ENCODE measurements around the gene CADPS. TPM values are rescaled to one million over a fixed set of nuclear protein-coding genes. Genes with fewer than 3 reads are reported as not detected.

The CADPS gene
- total and polyA plus RNA-seq, 9 of the 15 experiments (the other 6 are each of a cell fraction or from before 2014, with no cell fraction given) = not detected

DNA sequence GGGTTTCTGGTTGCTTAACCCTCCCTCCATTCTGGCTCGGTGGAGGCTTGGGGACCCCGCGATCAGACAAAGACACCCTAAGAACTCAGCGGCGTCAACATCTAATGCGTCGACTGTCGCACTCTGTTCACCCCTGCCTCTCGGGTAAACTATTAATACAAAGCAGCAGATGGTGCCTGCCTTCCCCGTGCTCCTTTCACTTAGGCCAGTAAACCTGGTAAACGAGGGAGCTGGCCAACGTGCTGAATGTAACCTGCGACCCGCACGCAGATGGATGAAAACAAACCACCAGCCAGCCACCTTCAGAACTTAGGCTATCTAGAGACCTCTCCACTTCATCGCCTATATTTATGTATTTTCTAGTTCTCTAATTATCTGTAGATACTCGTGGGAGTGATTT, 848 bp upstream of the CADPS start:
- no peak overlapping the region for H3K4me2 ChIP-seq (ENCODE audit: insufficient read depth, low read length)
- ATAC-seq (no peak), DNase-seq (ENCODE audit: extremely low read depth in 1 of 4, low spot score in 3 of 4) (peak in 2 of 4 experiments; percentile 5 to 8), FAIRE-seq (no peak)
- no peak overlapping the region for H2AFZ ChIP-seq (ENCODE audit: low read depth, low read length)
- no peaks in the 10 kb centered on the region for H4K20me1 ChIP-seq (replicated peaks; ENCODE audit: control insufficient read depth, insufficient read depth, low read length)
- CTCF ChIA-PET (ENCODE audit: low intra/inter-chr PET ratio) = no interaction called here
- intact Hi-C loops (cut with micrococcal nuclease) = no loop called here
- in situ Hi-C loops (cut with MboI) = no loop called here
- POLR2A ChIA-PET = no interaction called here
- WGBS (ENCODE audit: insufficient coverage, low coverage, missing lambda C conversion rate) = 3% methylated on average over 14 of the region's 17 CpGs
- H3K36me3 ChIP-seq (ENCODE audit: control insufficient read depth, insufficient read depth, low read length) = no peaks in the 10 kb centered on the region
- H3K9me1 ChIP-seq (ENCODE audit: control insufficient read depth, insufficient read depth, low read length) = no peaks in the 10 kb centered on the region
- H3K9ac ChIP-seq (ENCODE audit: insufficient read depth in 1 of 2, low read depth in 2 of 2, low read length in 2 of 2) = no peak overlapping the region
- peaks cover 0 to 8% of the 10 kb centered on the region in 2 experiments; a peak in 2 of 5 replicates for H3K4me1 ChIP-seq (replicated peaks in 1 of 2; ENCODE audit: control insufficient read depth in 2 of 2, insufficient read depth in 2 of 2, low read length in 2 of 2)
- H3K79me2 ChIP-seq (ENCODE audit: control insufficient read depth, insufficient read depth, low read length) = no peaks in the 10 kb centered on the region
- H3K4me3 ChIP-seq = no peak overlapping the region
- no peaks in the 10 kb centered on the region; a peak in 1 of 5 replicates for H3K27me3 ChIP-seq (ENCODE audit: control insufficient read depth in 2 of 2, insufficient read depth in 2 of 2, low read length in 2 of 2)
- H3K9me3 ChIP-seq (replicated peaks; ENCODE audit: control insufficient read depth, insufficient read depth, low read depth, low read length) = no peaks in the 10 kb centered on the region
- no TSS peak for BruUV-seq (replicated peaks)
- H3K27ac ChIP-seq (ENCODE audit: extremely low read depth, low read depth, low read length) = no peak overlapping the region
- TF ChIP-seq, protein P1, sequence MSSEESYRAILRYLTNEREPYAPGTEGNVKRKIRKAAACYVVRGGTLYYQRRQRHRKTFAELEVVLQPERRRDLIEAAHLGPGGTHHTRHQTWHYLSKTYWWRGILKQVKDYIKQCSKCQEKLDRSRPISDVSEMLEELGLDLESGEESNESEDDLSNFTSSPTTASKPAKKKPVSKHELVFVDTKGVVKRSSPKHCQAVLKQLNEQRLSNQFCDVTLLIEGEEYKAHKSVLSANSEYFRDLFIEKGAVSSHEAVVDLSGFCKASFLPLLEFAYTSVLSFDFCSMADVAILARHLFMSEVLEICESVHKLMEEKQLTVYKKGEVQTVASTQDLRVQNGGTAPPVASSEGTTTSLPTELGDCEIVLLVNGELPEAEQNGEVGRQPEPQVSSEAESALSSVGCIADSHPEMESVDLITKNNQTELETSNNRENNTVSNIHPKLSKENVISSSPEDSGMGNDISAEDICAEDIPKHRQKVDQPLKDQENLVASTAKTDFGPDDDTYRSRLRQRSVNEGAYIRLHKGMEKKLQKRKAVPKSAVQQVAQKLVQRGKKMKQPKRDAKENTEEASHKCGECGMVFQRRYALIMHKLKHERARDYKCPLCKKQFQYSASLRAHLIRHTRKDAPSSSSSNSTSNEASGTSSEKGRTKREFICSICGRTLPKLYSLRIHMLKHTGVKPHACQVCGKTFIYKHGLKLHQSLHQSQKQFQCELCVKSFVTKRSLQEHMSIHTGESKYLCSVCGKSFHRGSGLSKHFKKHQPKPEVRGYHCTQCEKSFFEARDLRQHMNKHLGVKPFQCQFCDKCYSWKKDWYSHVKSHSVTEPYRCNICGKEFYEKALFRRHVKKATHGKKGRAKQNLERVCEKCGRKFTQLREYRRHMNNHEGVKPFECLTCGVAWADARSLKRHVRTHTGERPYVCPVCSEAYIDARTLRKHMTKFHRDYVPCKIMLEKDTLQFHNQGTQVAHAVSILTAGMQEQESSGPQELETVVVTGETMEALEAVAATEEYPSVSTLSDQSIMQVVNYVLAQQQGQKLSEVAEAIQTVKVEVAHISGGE (CRISPR knock-in tag; IDR thresholded peaks at IDR 0.05) = peak in 1 of 3 experiments; percentile 37; a peak in 1 of 6 replicates
- TF ChIP-seq, protein P2, sequence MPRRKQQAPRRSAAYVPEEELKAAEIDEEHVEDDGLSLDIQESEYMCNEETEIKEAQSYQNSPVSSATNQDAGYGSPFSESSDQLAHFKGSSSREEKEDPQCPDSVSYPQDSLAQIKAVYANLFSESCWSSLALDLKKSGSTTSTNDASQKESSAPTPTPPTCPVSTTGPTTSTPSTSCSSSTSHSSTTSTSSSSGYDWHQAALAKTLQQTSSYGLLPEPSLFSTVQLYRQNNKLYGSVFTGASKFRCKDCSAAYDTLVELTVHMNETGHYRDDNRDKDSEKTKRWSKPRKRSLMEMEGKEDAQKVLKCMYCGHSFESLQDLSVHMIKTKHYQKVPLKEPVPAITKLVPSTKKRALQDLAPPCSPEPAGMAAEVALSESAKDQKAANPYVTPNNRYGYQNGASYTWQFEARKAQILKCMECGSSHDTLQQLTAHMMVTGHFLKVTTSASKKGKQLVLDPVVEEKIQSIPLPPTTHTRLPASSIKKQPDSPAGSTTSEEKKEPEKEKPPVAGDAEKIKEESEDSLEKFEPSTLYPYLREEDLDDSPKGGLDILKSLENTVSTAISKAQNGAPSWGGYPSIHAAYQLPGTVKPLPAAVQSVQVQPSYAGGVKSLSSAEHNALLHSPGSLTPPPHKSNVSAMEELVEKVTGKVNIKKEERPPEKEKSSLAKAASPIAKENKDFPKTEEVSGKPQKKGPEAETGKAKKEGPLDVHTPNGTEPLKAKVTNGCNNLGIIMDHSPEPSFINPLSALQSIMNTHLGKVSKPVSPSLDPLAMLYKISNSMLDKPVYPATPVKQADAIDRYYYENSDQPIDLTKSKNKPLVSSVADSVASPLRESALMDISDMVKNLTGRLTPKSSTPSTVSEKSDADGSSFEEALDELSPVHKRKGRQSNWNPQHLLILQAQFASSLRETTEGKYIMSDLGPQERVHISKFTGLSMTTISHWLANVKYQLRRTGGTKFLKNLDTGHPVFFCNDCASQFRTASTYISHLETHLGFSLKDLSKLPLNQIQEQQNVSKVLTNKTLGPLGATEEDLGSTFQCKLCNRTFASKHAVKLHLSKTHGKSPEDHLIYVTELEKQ (CRISPR knock-in tag; IDR thresholded peaks at IDR 0.05) = no peak
- TF ChIP-seq ZNF766 (CRISPR knock-in tag; conservative IDR thresholded peaks at IDR 0.05) (no peak), ZNF41 (CRISPR knock-in tag; conservative IDR thresholded peaks at IDR 0.05) (peak; percentile 94), EHMT2 (IDR thresholded peaks at IDR 0.05) (peak; percentile 69)
- TF ChIP-seq, protein P3, sequence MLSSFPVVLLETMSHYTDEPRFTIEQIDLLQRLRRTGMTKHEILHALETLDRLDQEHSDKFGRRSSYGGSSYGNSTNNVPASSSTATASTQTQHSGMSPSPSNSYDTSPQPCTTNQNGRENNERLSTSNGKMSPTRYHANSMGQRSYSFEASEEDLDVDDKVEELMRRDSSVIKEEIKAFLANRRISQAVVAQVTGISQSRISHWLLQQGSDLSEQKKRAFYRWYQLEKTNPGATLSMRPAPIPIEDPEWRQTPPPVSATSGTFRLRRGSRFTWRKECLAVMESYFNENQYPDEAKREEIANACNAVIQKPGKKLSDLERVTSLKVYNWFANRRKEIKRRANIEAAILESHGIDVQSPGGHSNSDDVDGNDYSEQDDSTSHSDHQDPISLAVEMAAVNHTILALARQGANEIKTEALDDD (IDR thresholded peaks at IDR 0.05) = 0 out of 2 replicates have a peak, but pooled peaks have one; percentile 19

Measured in K562 (cell line).